Esophagus squamous epithelium (tissue), 5 donors: ENCODE data around the gene NPM1. TPM values are rescaled to one million over a fixed set of nuclear protein-coding genes. Genes with fewer than 3 reads are reported as not detected.

Source experiments
- DNase-seq: peaks from one replicate; lab custom pipeline; 2025; lab: John Stamatoyannopoulos, UW
- H3K27ac ChIP-seq, 4 donors: fragments of 200-600 bp; sonication (generic); one replicate each; pipeline ENCODE4 v1.5.1; 2016 to 2019; ENCODE audit warnings: mild to moderate bottlenecking in 1 of 4
- H3K27me3 ChIP-seq, 4 donors: fragments of 200-600 bp; sonication (generic); 1 replicate in 3 of 4; 2 replicates in 1 of 4; pipeline versions ENCODE4 v1.5.1 to v1.6.0; 2017 to 2021; ENCODE audit warnings: antibody characterized with exemption in 1 of 4
- H3K36me3 ChIP-seq, 3 donors: fragments of 200-600 bp; sonication (generic); one replicate each; pipeline ENCODE4 v1.5.1; 2016 to 2019
- H3K4me1 ChIP-seq, 3 donors: fragments of 200-600 bp; sonication (generic); one replicate each; pipeline ENCODE4 v1.5.1; 2017 to 2019
- H3K4me3 ChIP-seq, 4 donors: fragments of 200-600 bp; sonication (generic); 1 replicate in 3 of 4; 2 replicates in 1 of 4; pipeline ENCODE4 v1.5.1; 2016 to 2019; ENCODE audit warnings: mild to moderate bottlenecking in 2 of 4, moderate library complexity in 1 of 4
- H3K9me3 ChIP-seq, 3 donors: fragments of 200-600 bp; sonication (generic); one replicate each; pipeline ENCODE4 v1.5.1; 2016 to 2019
- CTCF ChIP-seq, 6 experiments: fragments of 450-650 bp in 4 of 6; fragments of 200-600 bp in 2 of 6; sonication (generic) in 2 of 6; IDR thresholded peaks; one replicate each; pipeline ENCODE4 v1.5.1; 2016 to 2019; ENCODE audit warnings: antibody characterized with exemption in 6 of 6, mild to moderate bottlenecking in 4 of 6, moderate library complexity in 4 of 6
- POLR2A ChIP-seq, 4 donors: fragments of 450-650 bp; IDR thresholded peaks; one replicate each; pipeline ENCODE4 v1.6.1; 2017; ENCODE audit warnings: antibody characterized with exemption in 4 of 4, mild to moderate bottlenecking in 4 of 4, moderate library complexity in 3 of 4
- WGBS, 2 donors: methylation state at CpG; one replicate each; pipeline ENCODE4 v1.1.5; 2018; 5-methylcytosine and 5-hydroxymethylcytosine counted together
- intact Hi-C: fragments of 100-400 bp; cut with DNase I; formaldehyde crosslinking; loops from one replicate; pipeline ENCODE4 v1.15.0; 2022
- total RNA-seq, 4 donors: library from RNA; depleted of rRNA; stranded (reverse); fragments of >200 nt; gene quantifications; one replicate each; pipeline ENCODE4 v1.1.0, GENCODE V29; 2016
- donor health status: DM: yes; HTN: yes; CAD: no.

The NPM1 gene
- total RNA-seq, 4 donors from 2014 or later, result 394 to 1,052 (median 904) TPM

GRCh38 chr5:171429543-171429910, 41.9 kb downstream of the NPM1 start:
- DNase-seq, result no peak
- H3K27ac ChIP-seq, result no peak overlapping the region
- intact Hi-C loops, result no loop called here

GRCh38 chr5:171431251-171431777, 43.7 kb downstream of the NPM1 start:
- no peaks in the 10 kb centered on the region for H3K27me3 ChIP-seq
- no peak overlapping the region for H3K27ac ChIP-seq
- H3K4me3 ChIP-seq, result no peak overlapping the region
- no peak for DNase-seq
- WGBS, 2 donors, result 79 to 91% methylated on average over 7 of the region's 7 CpGs
- H3K36me3 ChIP-seq, result no peaks in the 10 kb centered on the region
- H3K4me1 ChIP-seq, result no peaks in the 10 kb centered on the region
- intact Hi-C loops, result no loop called here
- H3K9me3 ChIP-seq, result no peaks in the 10 kb centered on the region
- no peak for TF ChIP-seq POLR2A (IDR thresholded peaks at IDR 0.05)
- no peak for TF ChIP-seq CTCF (IDR thresholded peaks at IDR 0.05)

More at GRCh38 chr5:171429543-171429910, 41.9 kb downstream of the NPM1 start:
- no CpG with 5 or more reads among the region's 4 CpGs for WGBS, 2 donors
- TF ChIP-seq POLR2A (IDR thresholded peaks at IDR 0.05) (no peak), CTCF (IDR thresholded peaks at IDR 0.05) (no peak)
- Histone ChIP-seq H3K36me3 (no peaks in the 10 kb centered on the region), H3K27me3 (peaks cover 0 to 5% (median 0%) of the 10 kb centered on the region in 4 donors), H3K4me1 (no peaks in the 10 kb centered on the region), H3K9me3 (no peaks in the 10 kb centered on the region), H3K4me3 (no peak overlapping the region)

DNA sequence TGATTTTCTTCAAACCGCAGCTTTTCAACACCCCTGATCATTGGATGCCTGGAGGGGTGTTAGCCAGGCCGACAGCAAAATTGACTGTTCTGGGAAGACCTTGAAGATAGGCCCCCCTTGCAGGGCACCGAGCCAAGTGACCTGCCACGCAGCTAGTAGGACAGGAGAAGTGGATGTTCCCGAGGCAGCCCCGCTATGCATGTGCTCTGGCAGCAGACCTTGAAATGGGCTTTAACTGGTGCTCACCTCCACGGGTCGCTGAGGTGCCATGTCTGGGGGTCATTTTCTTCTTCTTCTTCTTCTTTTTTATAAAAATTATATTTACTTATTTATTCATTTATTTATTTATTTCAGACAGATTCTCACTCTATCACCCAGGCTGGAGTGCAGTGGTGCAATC, 44.4 kb downstream of the NPM1 start:
- intact Hi-C loops, result no loop called here
- Histone ChIP-seq H3K4me1 (no peaks in the 10 kb centered on the region), H3K36me3 (no peaks in the 10 kb centered on the region), H3K27me3 (no peaks in the 10 kb centered on the region), H3K27ac (no peak overlapping the region), H3K4me3 (no peak overlapping the region), H3K9me3 (no peaks in the 10 kb centered on the region)
- 70 to 84% methylated on average over 7 to 8 of the region's 8 CpGs for WGBS, 2 donors
- TF ChIP-seq POLR2A (IDR thresholded peaks at IDR 0.05), result no peak
- no peak for TF ChIP-seq CTCF (IDR thresholded peaks at IDR 0.05)
- no peak for DNase-seq

DNA sequence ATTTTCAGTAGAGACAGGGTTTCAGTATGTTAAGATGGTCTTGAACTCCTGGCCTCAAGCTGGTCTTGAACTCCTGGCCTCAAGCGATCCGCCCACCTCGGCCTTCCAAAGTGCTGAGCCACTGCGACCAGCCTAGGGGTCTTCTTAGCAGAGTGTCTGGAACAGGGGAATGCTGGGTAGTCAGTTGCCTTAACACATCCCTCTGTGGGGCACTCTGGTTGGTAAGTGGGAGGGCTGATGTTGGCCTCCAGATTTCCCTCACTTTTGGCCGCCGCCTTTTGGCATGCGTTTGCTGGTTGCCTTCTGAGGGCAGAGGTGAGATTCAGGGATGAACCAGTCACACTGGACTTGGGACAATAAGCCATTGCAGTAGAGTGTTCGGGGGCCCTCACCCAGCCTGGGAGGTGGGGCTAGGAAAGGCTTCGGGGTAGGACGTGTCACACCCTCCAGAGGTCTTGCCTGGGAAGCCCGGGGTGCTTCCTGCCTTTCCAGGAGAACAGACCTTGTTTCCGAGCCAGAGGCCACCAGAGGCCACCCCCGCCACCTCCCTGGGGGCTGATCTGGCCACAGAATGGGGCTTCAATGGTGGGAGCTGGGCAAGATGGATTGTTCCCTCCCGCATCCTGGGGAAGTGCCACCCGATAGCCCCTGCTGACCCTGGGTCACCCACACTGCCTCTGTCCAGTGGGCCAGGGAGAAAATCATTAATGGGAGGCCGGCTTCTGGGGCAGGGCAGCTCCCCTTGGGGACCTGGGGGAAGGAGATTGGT, 45.1 kb downstream of the NPM1 start:
- WGBS, 2 donors, result 84% methylated on average over 8 of the region's 16 CpGs; no CpG with 5 or more reads in 1 of the 2 donors
- Histone ChIP-seq H3K9me3 (no peaks in the 10 kb centered on the region), H3K27me3 (no peaks in the 10 kb centered on the region), H3K27ac (no peak overlapping the region), H3K4me3 (no peak overlapping the region), H3K4me1 (no peaks in the 10 kb centered on the region), H3K36me3 (no peaks in the 10 kb centered on the region)
- DNase-seq, result no peak
- no peak for TF ChIP-seq CTCF (IDR thresholded peaks at IDR 0.05)
- no peak for TF ChIP-seq POLR2A (IDR thresholded peaks at IDR 0.05)
- intact Hi-C loops, result no loop called here

DNA sequence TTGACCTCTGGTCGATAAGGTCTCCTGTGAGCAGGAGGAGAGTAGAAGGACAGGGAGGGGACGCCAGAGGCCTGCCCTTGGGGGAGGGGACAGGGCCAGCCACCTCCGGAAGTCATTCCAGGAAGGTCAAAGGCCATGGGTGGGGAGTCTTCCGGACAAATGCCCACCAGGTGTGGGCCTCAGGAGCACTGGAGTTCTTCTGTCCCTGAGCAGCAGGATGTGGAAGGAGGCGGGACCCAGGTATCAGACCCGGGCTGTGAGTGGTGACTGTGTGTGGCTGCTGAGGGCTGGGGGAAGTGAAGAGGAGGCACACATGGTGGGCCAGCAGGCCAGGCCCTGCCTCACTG, 45.7 kb downstream of the NPM1 start:
- TF ChIP-seq POLR2A (IDR thresholded peaks at IDR 0.05), result no peak
- no peak for TF ChIP-seq CTCF (IDR thresholded peaks at IDR 0.05)
- no peaks in the 10 kb centered on the region for H3K36me3 ChIP-seq
- no peaks in the 10 kb centered on the region for H3K27me3 ChIP-seq
- WGBS, 2 donors, result 65 to 100% methylated on average over 3 to 4 of the region's 6 CpGs
- DNase-seq, result no peak
- no peaks in the 10 kb centered on the region for H3K9me3 ChIP-seq
- intact Hi-C loops, result no loop called here
- no peak overlapping the region for H3K27ac ChIP-seq
- no peaks in the 10 kb centered on the region for H3K4me1 ChIP-seq
- no peak overlapping the region for H3K4me3 ChIP-seq
